Stimulated activated CD4-positive, alpha-beta T cell treated with anti-CD3 and anti-CD28 coated beads, Interleukin-12 subunit alpha, Interleukin-12 subunit beta, amount 100 ng/mL, for 48 hours (primary cell): ENCODE data around the gene CCDC77.
"Not testable (repeated sequence)": the region's sequence is repeated elsewhere in the genome, so short reads cannot be mapped to it uniquely, and the experiment has no call there.

Source experiments
- DNase-seq, 3 donors: peaks; one replicate each; pipeline ENCODE4 v3.0.0-alpha.2; 2020; ENCODE audit warnings: low read depth in 2 of 3, low spot score in 1 of 3

CCDC77 gene

DNA sequence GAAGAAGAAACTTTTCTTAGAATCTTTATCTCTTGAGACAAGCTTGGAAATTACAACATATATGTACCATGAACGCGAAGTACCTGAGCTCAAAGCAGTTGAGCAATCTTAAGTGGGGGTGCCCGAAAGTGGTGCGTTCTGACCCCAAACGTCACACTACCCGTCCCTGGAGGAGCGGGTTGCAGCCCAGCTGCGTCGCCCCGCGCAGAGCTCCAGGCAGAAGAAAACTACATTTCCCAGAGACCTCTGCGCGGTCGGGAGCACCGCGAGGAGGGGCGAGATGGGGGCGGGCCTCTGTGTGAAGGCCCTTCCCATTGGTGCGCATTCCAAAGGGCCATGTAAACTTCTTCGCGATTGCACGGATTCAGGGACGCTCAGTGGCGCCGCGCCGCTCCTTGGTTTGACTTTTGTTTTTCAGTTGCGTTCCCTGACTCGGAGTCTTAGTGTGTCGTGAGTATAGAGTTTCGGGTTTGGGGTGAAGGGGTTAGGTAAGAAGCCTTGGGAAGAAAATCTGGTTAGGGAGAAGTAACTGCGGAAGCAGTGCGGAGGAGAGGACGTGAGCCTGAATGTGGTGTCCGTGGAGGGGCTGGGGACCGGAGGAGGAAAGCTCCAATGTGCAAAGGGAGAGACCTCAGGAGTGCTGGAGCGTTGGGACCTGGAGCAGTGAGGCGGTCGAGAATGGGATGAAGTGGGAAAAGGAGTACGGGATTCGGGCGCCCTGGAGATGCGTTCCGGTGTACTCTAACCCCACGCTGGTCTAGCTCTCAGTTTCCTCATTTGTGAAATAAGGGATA is at the start of gene CCDC77:
CCDC77 (plus strand) TSS at position 410 of the 794 bp plus-strand sequence. CDS start 7,740 bp downstream, outside the sequence.
- peak; percentile 86 to 97 (median 91) for DNase-seq

DNA sequence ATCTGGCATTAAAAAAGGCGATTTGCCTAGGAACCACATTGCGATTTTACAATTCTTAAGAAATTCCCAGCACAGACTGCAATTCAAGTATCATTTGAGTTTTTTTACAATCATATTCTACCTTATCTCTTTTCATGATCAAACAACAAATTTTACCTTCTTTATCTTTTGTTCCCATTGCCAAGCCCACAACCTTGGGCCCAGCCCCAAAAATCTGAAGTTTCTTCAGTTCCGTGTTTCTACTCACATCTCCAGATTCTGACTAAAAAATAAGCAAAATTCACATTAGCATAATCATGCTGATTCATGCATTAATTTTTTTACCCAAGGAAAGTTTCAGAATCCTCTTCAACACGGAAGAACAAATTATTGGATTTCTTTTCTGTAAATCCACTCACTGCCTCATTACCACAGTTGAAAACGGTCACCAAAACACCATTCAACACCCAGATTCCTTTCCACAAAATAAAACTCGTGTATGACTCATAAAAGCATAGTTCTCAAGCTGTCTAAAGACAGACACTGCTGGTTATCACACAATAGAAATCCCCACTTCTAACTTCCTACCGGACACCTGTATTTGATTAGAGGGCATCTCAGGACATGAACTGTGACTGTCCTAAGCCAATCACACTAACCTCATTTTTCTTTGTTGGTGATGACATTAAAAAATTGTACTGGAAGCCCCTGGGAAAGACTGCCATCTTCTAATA is 45.0 kb upstream of the CCDC77 start:
- no peak for DNase-seq

DNA sequence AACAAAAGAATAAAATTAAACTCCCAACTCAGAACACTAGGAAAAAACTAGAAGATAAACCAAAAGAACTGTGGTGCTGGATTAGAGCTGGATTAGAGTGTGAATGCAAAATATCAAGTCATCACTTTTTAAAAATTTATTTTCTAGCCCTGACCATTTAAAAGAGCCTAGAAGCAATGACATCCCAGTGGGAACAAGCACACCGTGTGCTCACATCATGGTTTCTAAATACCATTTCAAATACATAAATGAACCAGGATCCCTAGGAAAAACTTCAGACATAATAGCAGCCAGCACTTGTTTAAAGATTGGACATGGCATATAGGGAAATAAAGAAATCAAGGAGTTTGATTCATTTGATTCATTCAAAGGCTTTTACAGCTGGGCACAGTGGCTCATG is 42.4 kb upstream of the CCDC77 start:
- no peak for DNase-seq

DNA sequence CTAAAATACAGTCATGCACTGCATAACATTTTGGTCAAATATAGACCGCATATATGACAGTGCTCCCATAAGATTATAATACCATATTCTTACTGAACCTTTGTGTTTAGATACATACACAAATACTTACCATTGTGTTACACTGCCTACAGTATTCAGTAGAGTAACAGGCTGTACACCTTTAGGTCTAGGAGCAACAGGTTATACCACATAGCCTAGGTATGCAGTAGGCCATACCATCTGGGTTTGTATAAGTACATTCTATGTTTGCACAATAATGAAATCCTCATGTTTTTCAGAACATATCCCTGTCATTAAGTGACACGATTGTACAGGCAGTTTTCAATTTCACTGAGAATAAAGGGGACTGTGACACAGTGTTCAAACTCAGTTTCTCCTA is 34.6 kb upstream of the CCDC77 start:
- no peak for DNase-seq

DNA sequence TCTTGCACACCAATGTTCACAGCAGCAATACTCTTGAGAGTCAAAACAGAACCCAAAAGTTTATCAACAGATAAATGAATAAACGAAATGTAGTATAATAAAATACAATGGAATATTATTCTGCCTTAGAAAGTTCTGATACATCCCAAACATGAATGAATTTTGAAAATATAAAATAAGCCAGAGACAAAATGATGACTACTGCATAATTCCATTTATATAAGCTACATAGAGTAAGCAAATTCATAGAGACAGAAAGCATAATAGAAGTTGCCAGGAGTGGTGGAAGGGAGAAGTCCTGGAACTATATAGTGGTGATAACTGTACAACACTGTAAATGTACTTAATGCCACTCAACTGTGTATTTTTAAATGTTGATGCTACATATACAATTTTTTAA is 33.5 kb upstream of the CCDC77 start:
- no peak for DNase-seq

DNA sequence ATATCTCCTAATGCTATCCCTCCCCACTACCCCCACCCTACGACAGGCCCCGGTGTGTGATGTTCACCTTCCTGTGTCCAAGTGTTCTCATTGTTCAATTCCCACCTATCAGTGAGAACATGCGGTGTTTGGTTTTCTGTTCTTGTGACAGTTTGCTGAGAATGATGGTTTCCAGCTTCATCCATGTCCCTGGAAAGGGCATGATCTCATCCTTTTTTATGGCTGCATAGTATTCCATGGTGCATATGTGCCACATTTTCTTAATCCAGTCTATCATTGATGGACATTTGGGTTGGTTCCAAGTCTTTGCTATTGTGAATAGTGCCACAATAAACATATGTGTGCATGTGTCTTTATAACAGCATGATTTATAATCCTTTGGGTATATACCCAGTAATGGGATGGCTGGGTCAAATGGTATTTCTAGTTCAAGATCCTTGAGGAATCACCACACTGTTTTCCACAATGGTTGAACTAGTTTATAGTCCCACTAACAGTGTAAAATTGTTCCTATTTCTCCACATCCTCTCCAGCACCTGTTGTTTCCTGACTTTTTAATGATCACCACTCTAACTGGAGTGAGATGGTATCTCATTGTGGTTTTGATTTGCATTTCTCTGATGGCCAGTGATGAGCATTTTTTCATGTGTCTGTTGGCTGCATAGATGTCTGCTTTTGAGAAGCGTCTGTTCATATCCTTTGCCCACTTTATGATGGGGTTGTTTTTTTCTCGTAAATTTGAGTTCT is 30.5 kb upstream of the CCDC77 start:
- not testable (repeated sequence) for DNase-seq

DNA sequence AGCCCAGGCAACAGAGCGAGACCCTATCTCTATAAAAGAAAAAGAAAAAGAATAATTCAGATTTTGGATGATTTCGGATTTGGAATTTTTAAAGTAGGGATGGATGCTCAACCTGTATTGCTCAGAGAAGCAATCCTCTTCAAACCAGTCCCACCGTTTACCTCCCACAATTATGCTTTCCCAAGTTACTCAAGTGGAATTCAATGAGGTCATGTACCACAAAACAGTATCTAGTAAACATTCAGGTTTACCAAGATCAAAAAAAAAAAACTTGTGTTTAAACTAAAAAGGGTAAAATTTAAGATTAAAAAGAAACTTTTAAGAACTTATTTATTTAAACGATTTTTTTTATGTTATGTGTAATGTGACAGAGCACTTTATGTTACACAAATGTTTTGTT is 14.8 kb upstream of the CCDC77 start:
- no peak for DNase-seq

DNA sequence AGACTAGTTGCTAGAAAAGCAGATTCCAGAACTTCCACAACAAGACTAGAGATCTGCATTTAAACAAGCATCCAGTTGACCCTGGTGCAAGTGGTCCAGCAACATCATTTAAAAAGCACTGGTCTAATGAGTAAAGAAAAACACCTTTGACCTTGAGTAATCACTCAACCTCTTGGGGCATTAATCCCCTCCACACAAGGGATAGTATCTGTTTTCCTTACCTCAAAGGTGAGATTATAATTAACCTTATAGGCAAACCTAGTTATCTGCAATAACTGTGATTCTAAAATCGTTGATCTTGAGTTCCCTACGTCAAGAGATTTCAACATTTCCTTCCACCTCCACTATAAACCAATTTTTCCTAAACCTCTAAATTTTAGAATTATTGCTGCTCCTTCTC is 13.4 kb upstream of the CCDC77 start:
- no peak for DNase-seq

GRCh38 chr12:388541-389141 is 12.8 kb upstream of the CCDC77 start:
- peak; percentile 3 to 23 (median 15) for DNase-seq

DNA sequence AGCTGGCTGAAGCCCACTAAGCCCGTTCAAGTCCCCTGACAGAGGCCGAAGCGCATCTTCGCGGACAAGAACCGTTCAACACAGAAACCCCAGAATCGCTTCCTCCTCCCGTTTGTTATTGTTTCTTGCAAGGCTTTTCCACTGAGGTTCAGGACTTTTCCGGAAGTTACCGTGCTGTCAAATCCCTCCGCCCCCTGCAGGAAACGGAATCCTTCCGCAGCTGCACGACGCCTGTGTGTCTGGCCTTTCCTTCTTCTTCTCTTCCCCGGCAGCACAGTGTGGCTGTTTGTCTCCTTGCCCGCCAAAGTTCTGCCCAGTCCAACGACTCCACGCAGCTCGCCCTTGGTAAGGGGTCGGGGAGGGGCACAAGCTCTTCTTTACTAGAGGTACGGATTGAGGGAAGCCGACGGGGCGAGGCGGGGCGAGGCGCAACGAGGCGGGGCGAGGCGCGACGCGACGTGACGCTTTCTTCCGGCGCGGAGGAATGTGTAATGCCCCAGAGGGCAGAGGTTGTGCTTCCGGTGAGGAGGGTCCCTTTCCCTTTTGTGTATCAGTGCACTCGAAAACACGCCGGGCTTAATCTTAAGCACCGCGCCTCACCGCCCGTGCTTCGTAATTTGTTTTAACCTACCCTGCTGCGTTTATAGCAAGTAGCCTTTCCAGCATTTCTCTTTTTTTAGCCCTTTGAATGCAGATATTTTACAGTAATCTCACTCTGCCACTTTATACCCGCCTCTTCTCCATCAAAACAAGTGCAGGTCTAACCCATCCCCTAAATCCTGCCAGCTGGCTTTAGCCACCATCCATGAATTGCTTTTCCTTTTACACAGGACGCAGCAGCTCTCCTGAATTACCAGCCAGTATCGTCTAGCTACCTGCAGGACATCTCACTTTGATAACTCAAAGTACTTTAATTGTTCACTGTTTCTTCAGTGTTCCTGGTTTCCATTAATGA is 12.0 kb upstream of the CCDC77 start, which contains the start of gene KDM5A:
KDM5A (minus strand) TSS at position 179 of the 955 bp plus-strand sequence. CDS start 229 bp downstream, outside the sequence.
- peak; percentile 78 to 87 (median 83) for DNase-seq

GRCh38 chr12:400828-401227 is 616 bp upstream of the CCDC77 start:
- no peak for DNase-seq

DNA sequence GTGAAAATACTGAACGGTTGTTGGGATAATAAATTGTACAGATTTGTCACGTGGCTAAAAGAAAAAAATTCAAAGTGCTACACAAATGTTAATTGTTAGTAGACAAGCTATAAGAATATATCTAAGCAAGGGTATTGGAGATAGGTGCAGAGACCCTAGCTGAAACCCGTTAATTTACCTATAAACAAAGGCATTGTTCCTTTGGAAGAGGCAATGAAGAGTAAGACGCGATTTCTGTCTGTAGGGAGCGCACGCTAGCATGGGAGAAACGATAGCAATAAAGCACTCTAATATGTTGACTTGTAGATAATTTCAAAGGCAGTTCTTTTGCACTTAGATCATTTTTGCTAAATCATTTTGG is 565 bp downstream of the CCDC77 start:
- DNase-seq = no peak

DNA sequence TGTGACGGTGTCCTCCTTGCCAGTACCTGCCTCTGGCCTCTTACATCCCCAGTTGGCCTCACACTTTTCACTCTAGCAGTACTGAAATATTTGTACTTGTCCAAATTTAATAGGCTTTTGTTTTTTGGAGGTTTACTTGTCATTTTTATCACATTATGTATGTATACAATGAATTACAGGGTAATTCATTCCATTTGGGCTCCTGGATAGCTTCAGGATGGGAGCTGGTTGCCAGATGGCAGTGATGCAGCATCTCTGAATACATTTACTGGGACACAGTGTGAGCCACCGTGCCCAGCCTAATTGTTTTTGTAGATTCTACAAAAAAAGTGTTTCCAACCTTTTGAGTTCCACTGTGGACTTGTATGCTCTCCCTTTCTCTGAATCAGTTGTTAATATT is 13.4 kb downstream of the CCDC77 start:
- no peak for DNase-seq

DNA sequence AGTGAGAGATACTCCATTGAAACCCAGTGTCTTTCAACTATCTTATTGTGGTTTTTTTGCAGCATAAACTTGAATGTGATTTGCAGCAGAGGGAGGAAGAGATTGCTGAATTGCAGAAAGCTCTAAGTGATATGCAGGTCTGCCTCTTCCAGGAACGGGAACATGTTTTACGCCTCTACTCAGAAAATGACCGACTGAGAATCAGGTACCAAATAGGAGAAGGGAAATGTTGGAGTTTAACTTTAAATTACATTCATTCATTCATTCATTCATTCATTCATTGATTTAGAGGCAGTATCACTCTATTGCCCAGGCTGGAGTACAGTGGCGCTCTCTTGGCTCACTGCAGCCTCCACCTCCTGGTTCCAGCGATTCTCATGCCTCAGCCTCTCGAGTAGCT is 17.0 kb downstream of the CCDC77 start:
- no peak for DNase-seq

- DNase-seq = no peak
These were observed 21.1 kb downstream of the CCDC77 start for GRCh38 chr12:422526-422925.

DNA sequence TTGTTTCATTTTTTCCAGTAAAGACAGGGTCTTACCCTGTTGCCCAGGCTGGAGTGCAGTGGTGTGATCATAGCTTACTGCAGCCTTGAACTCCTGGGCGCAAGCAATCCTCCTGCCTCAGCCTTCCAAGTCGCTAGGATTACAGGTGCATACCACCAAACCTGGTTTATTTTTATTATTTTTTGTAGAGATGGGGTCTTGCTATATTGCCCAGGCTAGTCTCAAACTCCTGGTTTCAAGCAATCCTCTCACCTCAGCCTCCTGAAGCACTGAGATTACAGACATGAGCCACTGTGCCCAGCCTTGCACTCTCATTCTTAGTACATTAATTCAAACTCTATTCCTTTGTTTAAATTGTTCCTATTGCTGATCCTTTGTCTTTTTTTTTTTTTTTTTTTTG is 34.3 kb downstream of the CCDC77 start:
- DNase-seq = not testable (repeated sequence)

GRCh38 chr12:442235-442884 is 40.9 kb downstream of the CCDC77 start:
- peak in 2 of 3 donors; percentile 25 to 58 for DNase-seq

DNA sequence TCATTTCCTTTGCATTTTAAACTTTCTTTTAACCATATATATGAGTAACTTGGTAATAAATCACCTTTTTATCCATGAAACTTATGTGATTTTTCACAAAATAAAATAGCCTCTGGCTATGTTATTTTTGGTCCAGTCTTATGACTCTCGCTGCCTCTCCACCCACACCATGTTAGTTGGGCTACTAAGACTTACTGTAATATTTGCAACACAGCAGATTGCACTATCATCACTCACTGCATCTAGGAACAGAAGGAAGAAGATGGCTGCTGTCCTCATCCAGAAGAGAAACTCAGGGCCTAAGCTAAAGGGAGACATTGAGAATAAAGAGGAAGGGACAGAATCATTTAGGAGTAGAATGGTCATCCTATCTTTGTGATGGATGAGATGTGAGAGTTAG is 45.7 kb downstream of the CCDC77 start:
- DNase-seq = no peak

- no peak for DNase-seq
These were observed 47.8 kb downstream of the CCDC77 start for GRCh38 chr12:449203-449602.

GRCh38 chr12:450438-450837 is 49.0 kb downstream of the CCDC77 start:
- no peak for DNase-seq
